ENCODE results near the gene SDF2L1.
"Not testable (repeated sequence)": the region's sequence is repeated elsewhere in the genome, so short reads cannot be mapped to it uniquely, and the experiment has no call there.

Gene SDF2L1

GRCh38 chr22:21641789-21642583 lies at the start of gene SDF2L1:
Gene SDF2L1 (plus strand): TSS chr22:21642302. CDS start chr22:21642337, 35 bp downstream.
- peaks cover 19% of the 10 kb centered on the region for H3K36me3 ChIP-seq
- H3K9me3 ChIP-seq (ENCODE audit: severe bottlenecking): no peaks in the 10 kb centered on the region
- H3K27me3 ChIP-seq (ENCODE audit: insufficient read depth, low read depth, severe bottlenecking): no peaks in the 10 kb centered on the region
- no peak for TF ChIP-seq CTCF (IDR thresholded peaks at IDR 0.05; ENCODE audit: low read depth, low read length)
- peak within 1 kb of the TSS; percentile 73 for H3K27ac ChIP-seq
- H3K4me3 ChIP-seq (ENCODE audit: low read depth, low read length): peak within 1 kb of the TSS; percentile 71
- peak; percentile 98 for DNase-seq

- H3K4me3 ChIP-seq (ENCODE audit: low read depth, low read length): no peak overlapping the region
- no peak for TF ChIP-seq CTCF (IDR thresholded peaks at IDR 0.05; ENCODE audit: low read depth, low read length)
- no peaks in the 10 kb centered on the region for H3K27me3 ChIP-seq (ENCODE audit: insufficient read depth, low read depth, severe bottlenecking)
- H3K27ac ChIP-seq: no peak overlapping the region
- H3K9me3 ChIP-seq (ENCODE audit: severe bottlenecking): no peaks in the 10 kb centered on the region
- peaks cover 64% of the 10 kb centered on the region for H3K36me3 ChIP-seq
- DNase-seq: no peak
Observed at GRCh38 chr22:21592422-21592821, 49.7 kb upstream of the SDF2L1 start.

GRCh38 chr22:21593406-21594232 lies 48.5 kb upstream of the SDF2L1 start:
- Histone ChIP-seq H3K4me3 (ENCODE audit: low read depth, low read length) (no peak overlapping the region), H3K27ac (no peak overlapping the region), H3K27me3 (ENCODE audit: insufficient read depth, low read depth, severe bottlenecking) (no peaks in the 10 kb centered on the region), H3K9me3 (ENCODE audit: severe bottlenecking) (no peaks in the 10 kb centered on the region), H3K36me3 (peaks cover 58% of the 10 kb centered on the region)
- TF ChIP-seq CTCF (IDR thresholded peaks at IDR 0.05; ENCODE audit: low read depth, low read length): peak; percentile 86
- peak; percentile 46 for DNase-seq

- H3K36me3 ChIP-seq: peaks cover 65% of the 10 kb centered on the region
- DNase-seq: no peak
- H3K27ac ChIP-seq: no peak overlapping the region
- TF ChIP-seq CTCF (IDR thresholded peaks at IDR 0.05; ENCODE audit: low read depth, low read length): no peak
- H3K4me3 ChIP-seq (ENCODE audit: low read depth, low read length): no peak overlapping the region
- no peaks in the 10 kb centered on the region for H3K9me3 ChIP-seq (ENCODE audit: severe bottlenecking)
- H3K27me3 ChIP-seq (ENCODE audit: insufficient read depth, low read depth, severe bottlenecking): no peaks in the 10 kb centered on the region
Observed at GRCh38 chr22:21594865-21595452, 47.1 kb upstream of the SDF2L1 start.

GRCh38 chr22:21596356-21597135 lies 45.6 kb upstream of the SDF2L1 start:
- H3K4me3 ChIP-seq (ENCODE audit: low read depth, low read length); DNase-seq; H3K27me3 ChIP-seq (ENCODE audit: insufficient read depth, low read depth, severe bottlenecking); H3K27ac ChIP-seq; H3K9me3 ChIP-seq (ENCODE audit: severe bottlenecking): not testable (repeated sequence)
- peaks cover 68% of the 10 kb centered on the region for H3K36me3 ChIP-seq

All from WERI-Rb-1 (cell line).